HG02870 (cell line): ENCODE results near the gene PDE4DIP.
"Not testable (repeated sequence)": the region's sequence is repeated elsewhere in the genome, so short reads cannot be mapped to it uniquely, and the experiment has no call there.

Experiments used
- ATAC-seq: cut with Tn5 transposase; IDR thresholded peaks from one replicate; pipeline ENCODE4 v1.9.1; 2021; ENCODE audit warnings: mild to moderate bottlenecking, moderate library complexity; ENCODE audit not compliant: unreplicated experiment

The PDE4DIP gene

GRCh38 chr1:148844220-148844619 lies at the start of gene PDE4DIP:
Gene PDE4DIP (plus strand): TSS chr1:148844428. CDS start chr1:148844775, 347 bp downstream.
- ATAC-seq = not testable (repeated sequence)

GRCh38 chr1:148808268-148808928 lies 35.8 kb upstream of the PDE4DIP start:
- not testable (repeated sequence) for ATAC-seq

GRCh38 chr1:148808929-148809283 lies 35.3 kb upstream of the PDE4DIP start:
- ATAC-seq = not testable (repeated sequence)

GRCh38 chr1:148822180-148822579 lies 22.0 kb upstream of the PDE4DIP start:
- not testable (repeated sequence) for ATAC-seq

GRCh38 chr1:148823822-148824221 lies 20.4 kb upstream of the PDE4DIP start:
- not testable (repeated sequence) for ATAC-seq

- not testable (repeated sequence) for ATAC-seq
Observed at GRCh38 chr1:148825029-148825428, 19.2 kb upstream of the PDE4DIP start.

GRCh38 chr1:148828531-148828930 lies 15.7 kb upstream of the PDE4DIP start:
- ATAC-seq = not testable (repeated sequence)

- not testable (repeated sequence) for ATAC-seq
Observed at GRCh38 chr1:148828962-148829361, 15.3 kb upstream of the PDE4DIP start.

GRCh38 chr1:148829365-148829764 lies 14.9 kb upstream of the PDE4DIP start:
- ATAC-seq = not testable (repeated sequence)

GRCh38 chr1:148841262-148841661 lies 3.0 kb upstream of the PDE4DIP start:
- not testable (repeated sequence) for ATAC-seq

GRCh38 chr1:148844651-148845050 lies 423 bp downstream of the PDE4DIP start:
- ATAC-seq = not testable (repeated sequence)

- not testable (repeated sequence) for ATAC-seq
Observed at GRCh38 chr1:148845068-148845467, 840 bp downstream of the PDE4DIP start.

GRCh38 chr1:148850347-148850746 lies 6.1 kb downstream of the PDE4DIP start:
- ATAC-seq = not testable (repeated sequence)

- ATAC-seq = not testable (repeated sequence)
Observed at GRCh38 chr1:148850840-148851239, 6.6 kb downstream of the PDE4DIP start.

- not testable (repeated sequence) for ATAC-seq
Observed at GRCh38 chr1:148851684-148852083, 7.5 kb downstream of the PDE4DIP start.

GRCh38 chr1:148853363-148853762 lies 9.1 kb downstream of the PDE4DIP start:
- not testable (repeated sequence) for ATAC-seq

GRCh38 chr1:148854063-148854462 lies 9.8 kb downstream of the PDE4DIP start:
- ATAC-seq = not testable (repeated sequence)

GRCh38 chr1:148855367-148855766 lies 11.1 kb downstream of the PDE4DIP start:
- not testable (repeated sequence) for ATAC-seq

GRCh38 chr1:148860049-148860448 lies 15.8 kb downstream of the PDE4DIP start:
- ATAC-seq = not testable (repeated sequence)

GRCh38 chr1:148860579-148861259 lies 16.5 kb downstream of the PDE4DIP start:
- ATAC-seq = not testable (repeated sequence)

GRCh38 chr1:148862590-148862989 lies 18.4 kb downstream of the PDE4DIP start:
- ATAC-seq = not testable (repeated sequence)
